Spleen (tissue), 7 donors: ENCODE measurements around the gene ATP10B.

Experiments
- POLR2A ChIP-seq, 3 donors: fragments of 450-650 bp; IDR thresholded peaks; one replicate each; pipeline ENCODE4 v1.5.1; 2017; ENCODE audit warnings: antibody characterized with exemption in 3 of 3, mild to moderate bottlenecking in 1 of 3
- TF ChIP-seq, protein P1 (sequence below), 11 experiments: fragments of 200-600 bp in 7 of 11; fragments of 450-650 bp in 4 of 11; sonication (generic) in 4 of 11; IDR thresholded peaks in 8 of 11; conservative IDR thresholded peaks in 3 of 11; 1 replicate in 7 of 11; 2 replicates in 4 of 11; pipeline versions ENCODE4 v1.4.0 to v1.8.0; 2016 to 2021; ENCODE audit warnings: antibody characterized with exemption in 11 of 11, inconsistent platforms in 4 of 11, mild to moderate bottlenecking in 1 of 11
- donor health status: DM: no; HTN: no; CAD: no; lungs with moderate emphysema.
- donor health status: DM: no; HTN: no; CAD: no.
- donor health status: DM: no; HTN: no; CAD: no.

DNA sequence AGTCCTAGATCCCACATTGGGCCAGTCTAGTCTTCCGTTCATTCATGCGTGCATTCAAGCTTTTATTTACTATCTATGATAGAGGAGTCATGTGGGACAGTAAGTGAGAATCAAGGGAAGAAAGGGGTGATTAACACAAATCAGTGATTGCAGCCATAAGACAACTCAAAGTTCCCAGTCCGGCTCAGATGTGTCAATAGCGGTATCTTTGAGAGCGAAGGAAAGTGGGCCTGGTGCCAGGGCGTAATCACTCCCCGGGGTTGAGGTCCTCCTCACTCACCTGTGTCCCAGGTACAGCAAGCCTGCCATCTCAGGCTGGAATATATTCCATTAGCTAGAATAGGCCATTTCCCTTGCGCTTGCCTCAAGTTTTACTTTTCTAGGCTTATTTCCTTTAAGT is 196.3 kb downstream of the ATP10B start:
- TF ChIP-seq POLR2A (IDR thresholded peaks at IDR 0.05), result no peak
- TF ChIP-seq, protein P1, sequence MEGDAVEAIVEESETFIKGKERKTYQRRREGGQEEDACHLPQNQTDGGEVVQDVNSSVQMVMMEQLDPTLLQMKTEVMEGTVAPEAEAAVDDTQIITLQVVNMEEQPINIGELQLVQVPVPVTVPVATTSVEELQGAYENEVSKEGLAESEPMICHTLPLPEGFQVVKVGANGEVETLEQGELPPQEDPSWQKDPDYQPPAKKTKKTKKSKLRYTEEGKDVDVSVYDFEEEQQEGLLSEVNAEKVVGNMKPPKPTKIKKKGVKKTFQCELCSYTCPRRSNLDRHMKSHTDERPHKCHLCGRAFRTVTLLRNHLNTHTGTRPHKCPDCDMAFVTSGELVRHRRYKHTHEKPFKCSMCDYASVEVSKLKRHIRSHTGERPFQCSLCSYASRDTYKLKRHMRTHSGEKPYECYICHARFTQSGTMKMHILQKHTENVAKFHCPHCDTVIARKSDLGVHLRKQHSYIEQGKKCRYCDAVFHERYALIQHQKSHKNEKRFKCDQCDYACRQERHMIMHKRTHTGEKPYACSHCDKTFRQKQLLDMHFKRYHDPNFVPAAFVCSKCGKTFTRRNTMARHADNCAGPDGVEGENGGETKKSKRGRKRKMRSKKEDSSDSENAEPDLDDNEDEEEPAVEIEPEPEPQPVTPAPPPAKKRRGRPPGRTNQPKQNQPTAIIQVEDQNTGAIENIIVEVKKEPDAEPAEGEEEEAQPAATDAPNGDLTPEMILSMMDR (IDR thresholded peaks at IDR 0.05 in 8 of 11, conservative IDR thresholded peaks at IDR 0.05 in 3 of 11), result no peak
